ENCODE results near the gene TENM4. TPM values are rescaled to one million over a fixed set of nuclear protein-coding genes. Genes with fewer than 3 reads are reported as not detected.

TENM4 gene
- total RNA-seq, 2 donors from 2014 or later = 2.5 to 4.4 TPM

- no peak for ATAC-seq
- intact Hi-C loops (cut with DNase I) = no loop called here
- DNase-seq = no peak
Observed at GRCh38 chr11:79328402-79328801, 112.4 kb downstream of the TENM4 start.

- DNase-seq (no peak), ATAC-seq (no peak)
- intact Hi-C loops (cut with DNase I) = no loop called here
Observed at GRCh38 chr11:79325851-79326250, 115.0 kb downstream of the TENM4 start.

GRCh38 chr11:79321263-79321662 is 119.6 kb downstream of the TENM4 start:
- ATAC-seq (no peak), DNase-seq (no peak)
- intact Hi-C loops (cut with DNase I) = no loop called here

GRCh38 chr11:79314906-79315689 is 125.7 kb downstream of the TENM4 start:
- ATAC-seq (no peak), DNase-seq (no peak)
- intact Hi-C loops (cut with DNase I) = no loop called here

- intact Hi-C loops (cut with DNase I) = no loop called here
- DNase-seq (no peak), ATAC-seq (no peak)
Observed at GRCh38 chr11:79313530-79313913, 127.3 kb downstream of the TENM4 start.

GRCh38 chr11:79312617-79313529 is 128.0 kb downstream of the TENM4 start:
- DNase-seq (no peak), ATAC-seq (no peak)
- intact Hi-C loops (cut with DNase I) = no loop called here

- intact Hi-C loops (cut with DNase I) = no loop called here
- DNase-seq = no peak
- ATAC-seq = no peak
Observed at GRCh38 chr11:79311461-79311860, 129.4 kb downstream of the TENM4 start.

GRCh38 chr11:79309407-79309806 is 131.4 kb downstream of the TENM4 start:
- intact Hi-C loops (cut with DNase I) = no loop called here
- DNase-seq (no peak), ATAC-seq (no peak)

- ATAC-seq = no peak
- intact Hi-C loops (cut with DNase I) = no loop called here
- no peak for DNase-seq
Observed at GRCh38 chr11:79308429-79308828, 132.4 kb downstream of the TENM4 start.

GRCh38 chr11:79304599-79305212 is 136.1 kb downstream of the TENM4 start:
- intact Hi-C loops (cut with DNase I) = no loop called here
- ATAC-seq (peak in 1 of 2 donors; percentile 27), DNase-seq (no peak)

GRCh38 chr11:79296141-79296540 is 144.7 kb downstream of the TENM4 start:
- intact Hi-C loops (cut with DNase I) = no loop called here
- DNase-seq (no peak), ATAC-seq (no peak)

GRCh38 chr11:79294845-79295731 is 145.7 kb downstream of the TENM4 start:
- intact Hi-C loops (cut with DNase I) = no loop called here
- ATAC-seq (no peak), DNase-seq (no peak)

GRCh38 chr11:79291948-79292347 is 148.9 kb downstream of the TENM4 start:
- ATAC-seq (no peak), DNase-seq (no peak)
- intact Hi-C loops (cut with DNase I) = no loop called here

GRCh38 chr11:79290761-79291160 is 150.1 kb downstream of the TENM4 start:
- intact Hi-C loops (cut with DNase I) = no loop called here
- DNase-seq (no peak), ATAC-seq (no peak)

GRCh38 chr11:79287952-79288351 is 152.9 kb downstream of the TENM4 start:
- ATAC-seq = no peak
- DNase-seq = no peak
- intact Hi-C loops (cut with DNase I) = no loop called here

GRCh38 chr11:79285756-79286155 is 155.1 kb downstream of the TENM4 start:
- intact Hi-C loops (cut with DNase I) = no loop called here
- DNase-seq = no peak
- ATAC-seq = no peak

GRCh38 chr11:79276736-79277325 is 164.0 kb downstream of the TENM4 start:
- ATAC-seq (peak in 1 of 2 donors; percentile 23), DNase-seq (no peak)
- intact Hi-C loops (cut with DNase I) = no loop called here

- ATAC-seq (no peak), DNase-seq (no peak)
- intact Hi-C loops (cut with DNase I) = no loop called here
Observed at GRCh38 chr11:79274636-79275331, 166.0 kb downstream of the TENM4 start.
